Natural killer cell (primary cell): ENCODE results near the gene GALNT4. TPM values are rescaled to one million over a fixed set of nuclear protein-coding genes. Genes with fewer than 3 reads are reported as not detected.
A peak's percentile ranks its signal among the peaks of the same experiment; 100 is the strongest.

Source experiments
- ATAC-seq, 3 donors: fragments of 150-1000 bp in 2 of 3; fragments of 200-7000 bp in 1 of 3; cut with Tn5 transposase; 1 replicate in 1 of 3; 2 replicates in 2 of 3; pipeline ENCODE4 v1.10.0; 2021; ENCODE audit warnings: mild to moderate bottlenecking in 2 of 3, moderate library complexity in 2 of 3
- DNase-seq, 2 donors: peaks; one replicate each; pipeline versions ENCODE4 v3.0.0 to v3.0.0-alpha.2; 2013 to 2021; ENCODE audit warnings: mixed read lengths in 1 of 2
- H3K27ac ChIP-seq: one replicate; pipeline ENCODE4 v1.5.1; 2013; ENCODE audit warnings: mild to moderate bottlenecking, low read length
- H3K27me3 ChIP-seq: one replicate; pipeline ENCODE4 v1.6.1; 2013; ENCODE audit warnings: low read length; ENCODE audit not compliant: control insufficient read depth, insufficient read depth
- H3K36me3 ChIP-seq: one replicate; pipeline ENCODE4 v1.6.1; 2013; ENCODE audit warnings: low read length; ENCODE audit not compliant: control insufficient read depth, insufficient read depth
- H3K4me1 ChIP-seq: one replicate; pipeline ENCODE4 v1.6.1; 2013; ENCODE audit warnings: low read length; ENCODE audit not compliant: control insufficient read depth, insufficient read depth
- H3K4me3 ChIP-seq: one replicate; pipeline ENCODE4 v1.5.1; 2013; ENCODE audit warnings: low read length
- H3K9me3 ChIP-seq: one replicate; pipeline ENCODE4 v1.6.1; 2013; ENCODE audit warnings: low read length; ENCODE audit not compliant: control insufficient read depth, insufficient read depth
- H3K27ac Mint-ChIP-seq, 2 donors: one replicate each; pipeline ENCODE4 v1.8.0; 2022; ENCODE audit warnings: mild to moderate bottlenecking in 2 of 2, mixed read lengths in 2 of 2, moderate library complexity in 1 of 2
- H3K27me3 Mint-ChIP-seq, 2 donors: one replicate each; pipeline ENCODE4 v1.8.0; 2022; ENCODE audit warnings: low read depth in 2 of 2, mixed read lengths in 2 of 2
- H3K36me3 Mint-ChIP-seq: one replicate; pipeline ENCODE4 v1.8.0; 2022; ENCODE audit warnings: mixed read lengths
- H3K4me1 Mint-ChIP-seq, 2 donors: one replicate each; pipeline ENCODE4 v1.8.0; 2022; ENCODE audit warnings: mixed read lengths in 2 of 2
- H3K4me3 Mint-ChIP-seq: one replicate; pipeline ENCODE4 v1.8.0; 2022; ENCODE audit warnings: mild to moderate bottlenecking, moderate library complexity, mixed read lengths
- H3K9me3 Mint-ChIP-seq, 2 donors: one replicate each; pipeline ENCODE4 v1.8.0; 2022; ENCODE audit warnings: mixed read lengths in 2 of 2
- WGBS: methylation state at CpG from one replicate; pipeline ENCODE4 v1.1.7; 2013; ENCODE audit warnings: missing lambda C conversion rate; ENCODE audit not compliant: insufficient coverage; 5-methylcytosine and 5-hydroxymethylcytosine counted together
- intact Hi-C: fragments of 100-400 bp; cut with micrococcal nuclease; formaldehyde crosslinking; loops from one replicate; pipeline ENCODE4 v1.14.2; 2022
- total RNA-seq, 4 donors: library from RNA; stranded (reverse); fragments of 120-200 nt in 1 of 4; gene quantifications; one replicate each; pipeline versions ENCODE4 v1.2.3 to v1.2.4, GENCODE V29; 2013 to 2022
- TF ChIP-seq, protein P1 (sequence below): fragments of 200-600 bp; IDR thresholded peaks from one replicate; pipeline ENCODE4 v1.8.0; 2022; ENCODE audit warnings: antibody characterized with exemption

GALNT4 gene
- total RNA-seq, 3 donors from 2014 or later (not counting 1 experiment from before 2014, with no cell fraction given), result 14.3 to 19.9 (median 18.7) TPM

DNA sequence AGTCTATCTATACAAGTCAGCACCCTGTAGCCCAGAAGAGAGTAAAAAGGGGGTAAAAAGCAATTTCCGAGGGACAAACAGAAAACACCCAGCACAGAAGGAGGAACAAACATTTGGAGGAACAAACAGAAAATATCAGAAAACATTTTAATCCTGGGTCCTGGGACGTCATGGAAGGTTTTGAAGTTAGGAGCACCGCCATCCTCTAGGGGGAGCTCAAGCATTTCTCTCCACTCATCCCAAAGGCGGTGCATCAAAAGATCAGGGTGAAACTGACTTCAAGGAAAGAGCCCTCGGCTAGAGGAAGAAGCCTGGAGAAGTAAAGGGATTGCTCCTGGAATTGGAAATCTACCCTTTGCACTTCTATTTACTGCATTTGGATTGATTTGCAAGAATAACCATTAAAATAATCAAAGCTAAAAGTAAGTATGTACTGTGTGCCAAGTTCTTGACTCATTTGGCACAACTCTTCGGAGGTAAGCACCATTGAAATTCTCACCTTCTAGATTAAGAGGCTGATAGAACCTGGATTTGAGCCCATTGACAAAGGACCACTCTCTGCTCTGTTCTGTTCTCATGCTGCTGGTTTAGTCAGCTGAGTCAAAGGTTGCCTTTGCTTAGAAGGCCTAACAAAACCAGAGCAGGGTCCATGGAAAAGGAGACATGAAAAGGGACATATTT, 18.5 kb upstream of the GALNT4 start:
- Histone ChIP-seq H3K4me1 (no peaks in the 10 kb centered on the region), H3K27ac (no peak overlapping the region), H3K4me3 (no peak overlapping the region), H3K36me3 (no peaks in the 10 kb centered on the region), H3K27me3 (no peaks in the 10 kb centered on the region), H3K9me3 (no peaks in the 10 kb centered on the region)
- peak; percentile 36 to 86 for DNase-seq
- Mint-ChIP-seq H3K36me3 (no peaks in the 10 kb centered on the region), H3K27me3 (no peaks in the 10 kb centered on the region), H3K4me3 (no peak overlapping the region), H3K9me3 (no peaks in the 10 kb centered on the region), H3K4me1 (peaks cover 9 to 11% of the 10 kb centered on the region in 2 donors), H3K27ac (peak overlapping the region in 1 of 2 donors; percentile 0)
- 33% methylated on average over 3 of the region's 6 CpGs for WGBS
- peak; percentile 81 to 90 (median 90) for ATAC-seq
- intact Hi-C loops, result loop anchor here (1.0 to 10.0 kb wide), 6 partner anchors 422 to 1416 kb away; no protein-coding TSS in a partner anchor
- TF ChIP-seq, protein P1, sequence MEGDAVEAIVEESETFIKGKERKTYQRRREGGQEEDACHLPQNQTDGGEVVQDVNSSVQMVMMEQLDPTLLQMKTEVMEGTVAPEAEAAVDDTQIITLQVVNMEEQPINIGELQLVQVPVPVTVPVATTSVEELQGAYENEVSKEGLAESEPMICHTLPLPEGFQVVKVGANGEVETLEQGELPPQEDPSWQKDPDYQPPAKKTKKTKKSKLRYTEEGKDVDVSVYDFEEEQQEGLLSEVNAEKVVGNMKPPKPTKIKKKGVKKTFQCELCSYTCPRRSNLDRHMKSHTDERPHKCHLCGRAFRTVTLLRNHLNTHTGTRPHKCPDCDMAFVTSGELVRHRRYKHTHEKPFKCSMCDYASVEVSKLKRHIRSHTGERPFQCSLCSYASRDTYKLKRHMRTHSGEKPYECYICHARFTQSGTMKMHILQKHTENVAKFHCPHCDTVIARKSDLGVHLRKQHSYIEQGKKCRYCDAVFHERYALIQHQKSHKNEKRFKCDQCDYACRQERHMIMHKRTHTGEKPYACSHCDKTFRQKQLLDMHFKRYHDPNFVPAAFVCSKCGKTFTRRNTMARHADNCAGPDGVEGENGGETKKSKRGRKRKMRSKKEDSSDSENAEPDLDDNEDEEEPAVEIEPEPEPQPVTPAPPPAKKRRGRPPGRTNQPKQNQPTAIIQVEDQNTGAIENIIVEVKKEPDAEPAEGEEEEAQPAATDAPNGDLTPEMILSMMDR, result peak; percentile 91

DNA sequence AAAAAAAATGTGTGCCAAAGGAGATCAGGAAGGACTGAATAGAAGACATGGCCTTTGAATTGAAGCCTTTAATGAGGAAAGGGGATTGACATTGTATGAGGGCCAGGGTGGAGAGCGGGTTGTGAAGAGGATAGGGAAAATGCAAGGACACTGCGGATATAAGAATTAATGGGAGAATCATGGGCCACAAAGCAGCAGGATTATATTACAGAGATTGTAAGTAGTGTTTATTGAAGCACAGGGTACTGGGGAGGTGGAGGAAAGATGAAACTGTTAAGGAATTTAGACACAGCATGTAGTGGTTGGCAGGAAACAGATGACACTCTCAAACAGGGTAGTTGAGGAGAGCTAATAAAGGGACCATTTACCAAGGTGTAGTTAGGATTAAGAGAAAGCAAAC, 17.6 kb upstream of the GALNT4 start:
- DNase-seq (no peak), ATAC-seq (no peak)
- WGBS, result 93% methylated on average over 2 of the region's 2 CpGs
- Histone ChIP-seq H3K4me3 (no peak overlapping the region), H3K4me1 (no peaks in the 10 kb centered on the region), H3K36me3 (no peaks in the 10 kb centered on the region), H3K9me3 (no peaks in the 10 kb centered on the region), H3K27ac (no peak overlapping the region), H3K27me3 (no peaks in the 10 kb centered on the region)
- Mint-ChIP-seq H3K9me3 (no peaks in the 10 kb centered on the region), H3K4me1 (peaks cover 9 to 11% of the 10 kb centered on the region in 2 donors), H3K27ac (peak overlapping the region in 1 of 2 donors; percentile 0), H3K27me3 (no peaks in the 10 kb centered on the region), H3K4me3 (no peak overlapping the region), H3K36me3 (no peaks in the 10 kb centered on the region)
- intact Hi-C loops, result loop anchor here (2.0 to 10.0 kb wide), 3 partner anchors 423 to 707 kb away; no protein-coding TSS in a partner anchor
- TF ChIP-seq, protein P1, result no peak

DNA sequence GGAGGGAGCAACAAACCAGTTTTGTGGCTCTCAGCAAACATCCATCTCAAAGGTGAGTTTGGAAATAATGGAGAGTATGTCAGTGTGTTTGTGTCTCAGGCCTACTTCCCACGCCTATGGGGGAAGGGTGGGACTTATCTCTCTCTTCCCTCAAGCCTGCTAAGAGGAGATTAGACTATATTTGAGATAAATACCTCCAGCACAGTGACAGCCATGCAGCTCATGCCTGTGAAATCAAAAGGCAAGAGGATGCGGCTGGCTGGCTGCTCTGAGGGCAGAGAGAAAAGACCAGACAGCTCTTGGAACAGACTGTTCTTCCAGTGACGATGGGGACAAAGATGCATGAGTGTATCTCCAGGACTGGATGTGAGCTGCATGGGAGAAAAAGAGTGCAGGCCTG, 16.0 kb upstream of the GALNT4 start:
- Mint-ChIP-seq H3K27ac (no peak overlapping the region), H3K27me3 (no peaks in the 10 kb centered on the region), H3K9me3 (no peaks in the 10 kb centered on the region), H3K36me3 (no peaks in the 10 kb centered on the region), H3K4me1 (peaks cover 9 to 11% of the 10 kb centered on the region in 2 donors), H3K4me3 (no peak overlapping the region)
- 90% methylated on average over 3 of the region's 3 CpGs for WGBS
- H3K4me1 ChIP-seq, result no peaks in the 10 kb centered on the region
- H3K27me3 ChIP-seq, result no peaks in the 10 kb centered on the region
- intact Hi-C loops, result loop anchor here (5.0 to 10.0 kb wide), 2 partner anchors 424 to 472 kb away; no protein-coding TSS in a partner anchor
- TF ChIP-seq, protein P1, result no peak
- no peaks in the 10 kb centered on the region for H3K9me3 ChIP-seq
- no peaks in the 10 kb centered on the region for H3K36me3 ChIP-seq
- no peak for ATAC-seq
- H3K4me3 ChIP-seq, result no peak overlapping the region
- no peak overlapping the region for H3K27ac ChIP-seq
- no peak for DNase-seq
